Superior temporal gyrus (tissue), 1 donor: ENCODE measurements around the gene AIP.
"Not testable (repeated sequence)": the region's sequence is repeated elsewhere in the genome, so short reads cannot be mapped to it uniquely, and the experiment has no call there.

Source experiments
- DNase-seq: peaks from one replicate; pipeline ENCODE4 v3.0.0-alpha.2; 2016; ENCODE audit errors: extremely low spot score

AIP gene

GRCh38 chr11:67507242-67507863 lies 24.5 kb downstream of the AIP start:
- DNase-seq: no peak

GRCh38 chr11:67507864-67508485 lies 25.1 kb downstream of the AIP start, which contains the start of gene CDK2AP2:
TSS of gene CDK2AP2 (minus strand) at chr11:67508162. CDS start at chr11:67508082, 80 bp downstream.
- DNase-seq: peak; percentile 99

- DNase-seq: peak; percentile 95
Observed at GRCh38 chr11:67508486-67509121, 25.8 kb downstream of the AIP start.

GRCh38 chr11:67510023-67510345 lies 27.2 kb downstream of the AIP start:
- DNase-seq: no peak

GRCh38 chr11:67511558-67511957 lies 28.7 kb downstream of the AIP start:
- not testable (repeated sequence) for DNase-seq

GRCh38 chr11:67514116-67514515 lies 31.3 kb downstream of the AIP start:
- DNase-seq: no peak

GRCh38 chr11:67516806-67517205 lies 34.0 kb downstream of the AIP start:
- no peak for DNase-seq

GRCh38 chr11:67517784-67518552 lies 35.1 kb downstream of the AIP start:
- DNase-seq: no peak

GRCh38 chr11:67519726-67520125 lies 36.9 kb downstream of the AIP start:
- DNase-seq: no peak

GRCh38 chr11:67520856-67521824 lies 38.3 kb downstream of the AIP start:
- no peak for DNase-seq

- DNase-seq: no peak
Observed at GRCh38 chr11:67521924-67522323, 39.1 kb downstream of the AIP start.

- no peak for DNase-seq
Observed at GRCh38 chr11:67522338-67522737, 39.5 kb downstream of the AIP start.

GRCh38 chr11:67522844-67523555 lies 40.2 kb downstream of the AIP start, which contains the start of gene CABP2:
TSS of gene CABP2 (minus strand) at chr11:67523446. CDS start at chr11:67523326, 120 bp downstream.
- DNase-seq: no peak

- DNase-seq: no peak
Observed at GRCh38 chr11:67523556-67524479, 41.0 kb downstream of the AIP start.

GRCh38 chr11:67524480-67524808 lies 41.6 kb downstream of the AIP start:
- DNase-seq: no peak

GRCh38 chr11:67525275-67525976 lies 42.6 kb downstream of the AIP start:
- DNase-seq: no peak

GRCh38 chr11:67528376-67528775 lies 45.5 kb downstream of the AIP start:
- no peak for DNase-seq

- DNase-seq: no peak
Observed at GRCh38 chr11:67530282-67530592, 47.4 kb downstream of the AIP start.

GRCh38 chr11:67532889-67533288 lies 50.1 kb downstream of the AIP start:
- DNase-seq: no peak
